Adrenal gland (tissue), 12 donors: ENCODE measurements around the gene CGRRF1. TPM values are rescaled to one million over a fixed set of nuclear protein-coding genes. Genes with fewer than 3 reads are reported as not detected.

ENCODE experiments used
- DNase-seq, 7 donors: peaks; one replicate each; pipeline ENCODE4 v3.0.0-alpha.2; 2019 to 2020
- H3K27ac ChIP-seq, 5 donors: fragments of 200-600 bp; sonication (generic) in 4 of 5; 1 replicate in 3 of 5; 2 replicates in 2 of 5; pipeline versions ENCODE4 v1.5.1 to v1.8.0; 2016 to 2020; ENCODE audit warnings: mild to moderate bottlenecking in 1 of 5
- H3K27me3 ChIP-seq: fragments of 200-600 bp; 2 replicates; pipeline ENCODE4 v1.8.0; 2021
- H3K36me3 ChIP-seq, 2 donors: fragments of 200-600 bp; replicated peaks in 1 of 2; 1 replicate in 1 of 2; 2 replicates in 1 of 2; pipeline versions ENCODE4 v1.5.1 to v1.8.0; 2018 to 2022
- H3K4me1 ChIP-seq, 2 donors: fragments of 200-600 bp; replicated peaks in 1 of 2; 1 replicate in 1 of 2; 2 replicates in 1 of 2; pipeline versions ENCODE4 v1.5.1 to v1.8.0; 2018 to 2021
- H3K4me3 ChIP-seq, 4 donors: fragments of 200-600 bp; sonication (generic) in 3 of 4; one replicate each; pipeline ENCODE4 v1.5.1; 2016 to 2018
- H3K9me3 ChIP-seq, 3 donors: fragments of 200-600 bp; sonication (generic) in 1 of 3; replicated peaks in 1 of 3; 1 replicate in 2 of 3; 2 replicates in 1 of 3; pipeline versions ENCODE4 v1.5.1 to v1.8.0; 2016 to 2021
- POLR2A ChIP-seq, 2 donors: fragments of 450-650 bp; IDR thresholded peaks; one replicate each; pipeline ENCODE4 v1.6.1; 2017; ENCODE audit warnings: antibody characterized with exemption in 2 of 2, mild to moderate bottlenecking in 2 of 2, moderate library complexity in 1 of 2
- WGBS, 4 donors: extraction: QIAGEN DNeasy Blood & Tissue Kit in 2 of 4; methylation state at CpG; one replicate each; pipeline versions ENCODE4 v1.1.5 to v1.1.7; 2013 to 2017; 5-methylcytosine and 5-hydroxymethylcytosine counted together
- intact Hi-C, 2 donors: fragments of 100-400 bp; cut with DNase I; formaldehyde crosslinking; loops; one replicate each; pipeline versions ENCODE4 v1.14.1 to v1.15.0; 2022 to 2023
- polyA plus RNA-seq, 3 donors: library from polyadenylated mRNA; stranded (reverse); fragments of 200-250 nt in 2 of 3; fragments of 350-450 nt in 1 of 3; fragmentation: Illumina TruSeq in 1 of 3; extraction: RNeasy Lipid Tissue Mini Kit (QIAGEN cat#74804) in 1 of 3; gene quantifications; one replicate each; pipeline ENCODE4 v1.2.3, GENCODE V29; 2013 to 2014
- total RNA-seq, 9 donors: library from RNA; depleted of rRNA in 4 of 9; stranded (reverse); fragments of >200 nt in 4 of 9; fragments of 120-200 nt in 1 of 9; fragmentation: NEBNext Ultra II Directional in 1 of 9; extraction: Animal tissue kit (Norgen Biotek cat#: 25700) in 1 of 9; gene quantifications; one replicate each; pipeline versions ENCODE4 v1.1.0 to v1.2.4, GENCODE V29; 2013 to 2023
- TF ChIP-seq, protein P1 (sequence below), 6 experiments: fragments of 450-650 bp in 4 of 6; fragments of 200-600 bp in 2 of 6; sonication (generic) in 1 of 6; IDR thresholded peaks; 1 replicate in 5 of 6; 2 replicates in 1 of 6; pipeline versions ENCODE4 v1.5.1 to v1.8.0; 2016 to 2021; ENCODE audit warnings: antibody characterized with exemption in 6 of 6, mild to moderate bottlenecking in 2 of 6, moderate library complexity in 1 of 6
- donor health status: healthy with polysubstance abuse.
- donor health status: Bipolar disorder and iron deficiency.
- donor health status: DM: yes; HTN: yes; CAD: no.
- donor health status: DM: no; HTN: no; CAD: no.
- donor health status: DM: no; HTN: no; CAD: no.
- donor health status: DM: yes; HTN: yes; CAD: no.

Gene CGRRF1
- total and polyA plus RNA-seq, 12 donors = 9.4 to 26.9 (median 18.5) TPM

DNA sequence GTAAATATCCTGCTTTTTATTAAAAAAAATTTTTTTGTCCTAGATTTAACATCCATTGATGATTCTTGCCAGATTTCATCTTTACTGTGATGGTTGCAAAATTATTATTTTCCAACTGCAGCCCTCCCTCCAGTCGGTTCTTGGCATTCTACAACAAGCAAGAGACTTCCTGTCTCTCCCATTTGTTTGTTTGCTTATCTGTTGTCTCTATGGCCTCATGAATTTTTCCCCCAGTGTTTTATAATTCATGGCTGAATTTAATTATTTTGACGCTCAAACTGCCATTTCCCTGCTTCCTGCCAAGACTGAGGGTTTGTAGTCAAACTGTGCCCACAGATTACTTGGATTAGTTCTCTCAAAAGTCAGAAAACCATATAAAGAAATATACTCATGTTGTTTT lies 25.9 kb downstream of the CGRRF1 start:
- Histone ChIP-seq H3K9me3 (no peaks in the 10 kb centered on the region), H3K36me3 (peaks cover 0 to 7% of the 10 kb centered on the region in 2 donors), H3K27me3 (no peaks in the 10 kb centered on the region), H3K27ac (peak overlapping the region in 1 of 5 donors; percentile 10), H3K4me1 (peaks cover 0 to 3% of the 10 kb centered on the region in 2 donors), H3K4me3 (no peak overlapping the region)
- no peak for DNase-seq
- TF ChIP-seq, protein P1, sequence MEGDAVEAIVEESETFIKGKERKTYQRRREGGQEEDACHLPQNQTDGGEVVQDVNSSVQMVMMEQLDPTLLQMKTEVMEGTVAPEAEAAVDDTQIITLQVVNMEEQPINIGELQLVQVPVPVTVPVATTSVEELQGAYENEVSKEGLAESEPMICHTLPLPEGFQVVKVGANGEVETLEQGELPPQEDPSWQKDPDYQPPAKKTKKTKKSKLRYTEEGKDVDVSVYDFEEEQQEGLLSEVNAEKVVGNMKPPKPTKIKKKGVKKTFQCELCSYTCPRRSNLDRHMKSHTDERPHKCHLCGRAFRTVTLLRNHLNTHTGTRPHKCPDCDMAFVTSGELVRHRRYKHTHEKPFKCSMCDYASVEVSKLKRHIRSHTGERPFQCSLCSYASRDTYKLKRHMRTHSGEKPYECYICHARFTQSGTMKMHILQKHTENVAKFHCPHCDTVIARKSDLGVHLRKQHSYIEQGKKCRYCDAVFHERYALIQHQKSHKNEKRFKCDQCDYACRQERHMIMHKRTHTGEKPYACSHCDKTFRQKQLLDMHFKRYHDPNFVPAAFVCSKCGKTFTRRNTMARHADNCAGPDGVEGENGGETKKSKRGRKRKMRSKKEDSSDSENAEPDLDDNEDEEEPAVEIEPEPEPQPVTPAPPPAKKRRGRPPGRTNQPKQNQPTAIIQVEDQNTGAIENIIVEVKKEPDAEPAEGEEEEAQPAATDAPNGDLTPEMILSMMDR (IDR thresholded peaks at IDR 0.05) = no peak
- TF ChIP-seq POLR2A (IDR thresholded peaks at IDR 0.05) = no peak
- 41 to 62% (median 60%) methylated on average over 2 of the region's 2 CpGs for WGBS, 4 donors
- intact Hi-C loops = no loop called here

GRCh38 chr14:54537651-54538050 lies 27.9 kb downstream of the CGRRF1 start:
- Histone ChIP-seq H3K27me3 (no peaks in the 10 kb centered on the region), H3K27ac (no peak overlapping the region), H3K36me3 (peaks cover 0 to 7% of the 10 kb centered on the region in 2 donors), H3K4me3 (no peak overlapping the region), H3K4me1 (peaks cover 0 to 3% of the 10 kb centered on the region in 2 donors), H3K9me3 (no peaks in the 10 kb centered on the region)
- TF ChIP-seq, protein P1 (IDR thresholded peaks at IDR 0.05) = no peak
- no peak for TF ChIP-seq POLR2A (IDR thresholded peaks at IDR 0.05)
- intact Hi-C loops = no loop called here
- WGBS, 4 donors = 68 to 81% (median 75%) methylated on average over 2 of the region's 2 CpGs
- DNase-seq = no peak

- H3K36me3 ChIP-seq = peaks cover 0 to 7% of the 10 kb centered on the region in 2 donors
- intact Hi-C loops = no loop called here
- TF ChIP-seq, protein P1 (IDR thresholded peaks at IDR 0.05) = no peak
- no peak for TF ChIP-seq POLR2A (IDR thresholded peaks at IDR 0.05)
- H3K27ac ChIP-seq = no peak overlapping the region
- no peaks in the 10 kb centered on the region for H3K27me3 ChIP-seq
- WGBS, 4 donors = 96 to 99% (median 98%) methylated on average over 3 of the region's 3 CpGs
- H3K4me1 ChIP-seq = peaks cover 0 to 3% of the 10 kb centered on the region in 2 donors
- no peak overlapping the region for H3K4me3 ChIP-seq
- DNase-seq = no peak
- no peaks in the 10 kb centered on the region for H3K9me3 ChIP-seq
Measured at GRCh38 chr14:54538055-54538454, 28.3 kb downstream of the CGRRF1 start.

- H3K27ac ChIP-seq = no peak overlapping the region
- no peak overlapping the region for H3K4me3 ChIP-seq
- no peak for TF ChIP-seq POLR2A (IDR thresholded peaks at IDR 0.05)
- no peaks in the 10 kb centered on the region for H3K9me3 ChIP-seq
- 95 to 100% (median 98%) methylated on average over 3 of the region's 3 CpGs for WGBS, 4 donors
- no peaks in the 10 kb centered on the region for H3K27me3 ChIP-seq
- no peak for DNase-seq
- H3K4me1 ChIP-seq = no peaks in the 10 kb centered on the region
- H3K36me3 ChIP-seq = no peaks in the 10 kb centered on the region
- intact Hi-C loops = no loop called here
Measured at GRCh38 chr14:54547583-54547982, 37.9 kb downstream of the CGRRF1 start.

- no peaks in the 10 kb centered on the region for H3K36me3 ChIP-seq
- TF ChIP-seq, protein P1 (IDR thresholded peaks at IDR 0.05) = no peak
- TF ChIP-seq POLR2A (IDR thresholded peaks at IDR 0.05) = no peak
- intact Hi-C loops = no loop called here
- H3K27ac ChIP-seq = no peak overlapping the region
- WGBS, 4 donors = 80 to 84% (median 82%) methylated on average over 5 of the region's 5 CpGs
- no peaks in the 10 kb centered on the region for H3K4me1 ChIP-seq
- no peak overlapping the region for H3K4me3 ChIP-seq
- H3K9me3 ChIP-seq = no peaks in the 10 kb centered on the region
- no peaks in the 10 kb centered on the region for H3K27me3 ChIP-seq
- no peak for DNase-seq
Measured at GRCh38 chr14:54548491-54548890, 38.8 kb downstream of the CGRRF1 start.
